OCI-LY3 (cell line): ENCODE data around the gene RAPGEF1.

Experiments
- EZH2phosphoT487 ChIP-seq: fragments of 200-600 bp; shearing (Covaris generic); IDR thresholded peaks from 2 replicates; pipeline ENCODE4 v1.6.1; 2018; ENCODE audit warnings: antibody characterized with exemption, mixed run types, low read depth
- TF ChIP-seq, protein P1 (sequence below): fragments of 200-600, 300-600 bp; sonication (generic); IDR thresholded peaks from 2 replicates; pipeline ENCODE4 v1.5.1; 2014; ENCODE audit warnings: antibody characterized with exemption, low read length, low read depth

- TF ChIP-seq, protein P1, sequence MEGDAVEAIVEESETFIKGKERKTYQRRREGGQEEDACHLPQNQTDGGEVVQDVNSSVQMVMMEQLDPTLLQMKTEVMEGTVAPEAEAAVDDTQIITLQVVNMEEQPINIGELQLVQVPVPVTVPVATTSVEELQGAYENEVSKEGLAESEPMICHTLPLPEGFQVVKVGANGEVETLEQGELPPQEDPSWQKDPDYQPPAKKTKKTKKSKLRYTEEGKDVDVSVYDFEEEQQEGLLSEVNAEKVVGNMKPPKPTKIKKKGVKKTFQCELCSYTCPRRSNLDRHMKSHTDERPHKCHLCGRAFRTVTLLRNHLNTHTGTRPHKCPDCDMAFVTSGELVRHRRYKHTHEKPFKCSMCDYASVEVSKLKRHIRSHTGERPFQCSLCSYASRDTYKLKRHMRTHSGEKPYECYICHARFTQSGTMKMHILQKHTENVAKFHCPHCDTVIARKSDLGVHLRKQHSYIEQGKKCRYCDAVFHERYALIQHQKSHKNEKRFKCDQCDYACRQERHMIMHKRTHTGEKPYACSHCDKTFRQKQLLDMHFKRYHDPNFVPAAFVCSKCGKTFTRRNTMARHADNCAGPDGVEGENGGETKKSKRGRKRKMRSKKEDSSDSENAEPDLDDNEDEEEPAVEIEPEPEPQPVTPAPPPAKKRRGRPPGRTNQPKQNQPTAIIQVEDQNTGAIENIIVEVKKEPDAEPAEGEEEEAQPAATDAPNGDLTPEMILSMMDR, result no peak
- no peak for TF ChIP-seq EZH2phosphoT487
Observed at GRCh38 chr9:131734781-131735180, 5.1 kb downstream of the RAPGEF1 start.
